ENCODE data around the gene KIAA1755.

Gene KIAA1755

DNA sequence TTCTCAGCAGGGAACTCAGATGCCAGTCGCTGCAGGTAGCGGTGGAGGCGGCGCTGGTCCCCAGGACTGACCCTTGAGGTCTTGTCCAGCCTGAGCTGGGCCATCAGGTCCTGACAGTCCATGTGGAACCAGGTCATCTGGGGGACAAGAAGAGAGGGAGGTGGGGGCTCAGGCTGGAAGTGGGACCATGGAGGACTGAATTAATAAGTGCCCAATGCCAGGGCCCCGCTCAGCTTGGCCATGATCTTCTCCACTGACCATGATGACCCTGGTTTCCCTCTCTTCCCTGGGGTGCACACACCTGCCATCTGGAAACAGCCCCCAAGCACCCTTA lies 47.0 kb downstream of the KIAA1755 start:
- no peak for DNase-seq
- in situ Hi-C loops (cut with MboI; ENCODE audit: low pct_unique_long_range_greater_than_20kb, low sequenced_read_pairs): no loop called here

DNA sequence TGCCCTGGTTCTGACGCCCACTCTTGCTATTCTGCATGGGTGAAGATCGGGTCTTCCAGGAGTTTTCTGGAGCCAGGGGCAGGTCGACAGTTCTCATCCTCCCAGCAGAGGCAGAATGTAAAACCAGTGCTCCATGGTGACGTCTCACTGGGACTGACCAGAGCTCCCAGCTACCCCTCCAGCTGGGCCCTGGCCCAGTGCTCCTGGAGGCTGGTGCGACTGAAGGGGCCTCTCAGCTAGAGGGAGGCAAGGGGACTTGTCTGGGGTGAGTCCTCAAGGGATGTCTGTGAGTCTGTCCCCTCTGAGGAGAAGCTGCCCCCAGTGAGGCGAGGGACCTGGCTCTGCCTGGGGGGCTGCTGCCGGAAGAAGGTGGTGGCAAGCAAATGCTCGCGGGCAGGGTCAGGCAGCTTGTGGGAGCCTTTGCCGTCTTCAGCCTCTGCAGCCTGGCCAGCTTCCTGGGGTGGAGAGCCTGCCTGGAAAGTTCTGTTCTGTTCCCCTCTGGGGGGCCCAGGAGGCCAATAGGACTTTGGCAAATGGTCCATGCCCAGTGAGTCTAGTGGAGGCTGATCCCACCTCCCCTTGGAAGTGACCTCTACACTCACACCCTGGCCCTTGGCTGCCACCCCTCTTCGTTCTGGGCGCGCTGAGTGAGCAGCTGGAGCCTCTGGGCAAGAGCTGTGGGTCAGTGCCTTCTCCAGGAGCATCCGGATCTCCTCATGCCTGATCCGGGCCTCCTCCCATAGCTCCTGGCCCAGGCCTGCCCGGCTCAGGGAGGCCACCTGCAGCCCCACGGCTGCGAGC lies 47.5 kb downstream of the KIAA1755 start:
- in situ Hi-C loops (cut with MboI; ENCODE audit: low pct_unique_long_range_greater_than_20kb, low sequenced_read_pairs): no loop called here
- DNase-seq: no peak

DNA sequence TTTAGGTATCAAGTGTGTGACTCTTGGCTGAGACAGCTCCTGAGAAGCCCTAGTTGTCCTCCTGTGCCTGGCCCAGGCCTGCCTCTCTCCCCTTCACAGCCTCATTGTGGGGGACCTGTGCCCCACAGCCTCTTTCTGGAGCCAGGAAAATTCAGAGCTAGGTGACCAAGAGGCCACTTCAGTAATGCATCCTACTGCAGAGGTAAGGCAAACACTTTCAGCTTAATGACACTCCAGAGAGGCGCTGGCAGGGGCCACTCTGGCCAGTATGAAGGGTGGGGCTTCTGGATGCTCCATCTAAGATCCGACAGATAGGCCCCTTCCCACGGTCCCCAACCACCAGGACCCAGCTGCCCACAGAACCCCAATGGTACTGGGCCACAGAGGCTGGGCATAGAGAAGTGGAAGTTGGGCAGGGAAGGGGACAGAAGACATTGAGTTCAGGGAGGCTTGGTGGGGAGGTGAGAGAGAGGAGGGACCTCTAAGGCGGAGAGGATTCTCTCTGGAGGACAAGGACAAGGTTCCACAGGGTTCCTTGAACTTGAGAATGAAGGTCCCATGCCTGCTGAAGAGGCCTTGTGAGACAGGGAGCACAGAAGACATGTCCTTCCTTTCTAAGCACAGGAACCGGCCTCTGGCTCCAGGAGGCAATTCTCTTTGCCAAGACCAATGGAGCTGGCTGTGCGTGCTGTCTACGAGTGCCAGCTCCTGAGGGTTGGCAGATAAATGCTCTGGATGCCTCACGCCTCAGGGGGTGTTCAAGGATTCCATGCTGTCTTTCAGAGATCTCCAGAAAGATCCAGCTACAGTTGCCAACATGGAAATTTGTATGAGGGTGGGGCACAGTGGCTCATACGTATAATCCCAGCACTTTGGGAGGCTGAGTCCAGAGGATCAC lies 49.1 kb downstream of the KIAA1755 start:
- in situ Hi-C loops (cut with MboI; ENCODE audit: low pct_unique_long_range_greater_than_20kb, low sequenced_read_pairs): no loop called here
- DNase-seq: no peak

DNA sequence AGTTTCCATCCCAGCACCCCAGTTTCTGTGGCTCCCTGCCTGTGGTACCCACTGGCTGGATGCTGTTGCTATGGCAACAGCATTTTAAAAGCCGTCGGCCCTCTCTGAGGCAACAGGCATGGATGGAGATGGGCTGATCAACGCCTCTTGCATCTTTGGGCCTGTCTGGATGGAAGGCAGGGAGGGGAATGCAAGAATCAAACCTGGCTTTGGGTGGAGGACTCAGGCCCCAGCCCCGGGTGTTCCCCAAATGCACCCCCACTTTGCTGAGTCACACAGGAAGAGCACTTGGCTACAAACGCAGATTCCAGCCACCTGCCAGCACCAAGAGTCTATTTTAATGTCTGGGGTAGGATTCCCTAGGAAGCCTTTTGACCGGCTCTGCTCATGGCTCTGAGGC lies 49.8 kb downstream of the KIAA1755 start:
- in situ Hi-C loops (cut with MboI; ENCODE audit: low pct_unique_long_range_greater_than_20kb, low sequenced_read_pairs): no loop called here
- no peak for DNase-seq

DNA sequence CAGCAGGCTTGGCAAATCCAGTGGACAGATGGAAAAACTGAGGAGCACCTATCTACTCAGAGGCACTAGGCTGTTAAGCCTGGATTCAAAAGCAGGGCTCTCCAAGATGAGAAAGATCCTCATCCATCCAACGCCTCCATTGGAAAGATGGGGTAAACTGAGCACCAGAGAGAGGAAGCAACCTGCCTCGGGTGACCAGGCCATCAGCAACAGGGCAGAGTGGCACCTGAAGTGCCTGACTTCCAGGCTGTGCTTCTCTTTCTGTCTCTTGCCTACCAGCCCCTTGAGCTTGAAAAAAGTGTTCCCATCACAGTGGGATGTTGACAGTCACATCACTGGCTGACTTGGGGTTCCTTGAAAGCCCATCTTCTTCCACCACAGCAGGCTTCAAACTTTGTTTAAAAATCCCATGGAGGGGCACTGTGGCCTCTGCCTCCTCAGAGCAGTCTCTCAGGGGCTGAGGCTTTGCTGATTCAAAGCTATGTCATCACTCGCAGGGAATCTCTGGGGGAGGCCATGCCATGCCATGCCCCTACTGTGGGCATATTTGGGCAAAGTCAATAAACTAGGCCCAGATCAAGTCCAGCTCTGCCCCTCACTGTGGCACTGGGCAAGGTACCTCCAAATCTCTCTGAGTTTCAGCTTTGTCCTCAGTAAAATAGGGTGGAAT lies 50.7 kb downstream of the KIAA1755 start:
- DNase-seq: no peak
- in situ Hi-C loops (cut with MboI; ENCODE audit: low pct_unique_long_range_greater_than_20kb, low sequenced_read_pairs): no loop called here

DNA sequence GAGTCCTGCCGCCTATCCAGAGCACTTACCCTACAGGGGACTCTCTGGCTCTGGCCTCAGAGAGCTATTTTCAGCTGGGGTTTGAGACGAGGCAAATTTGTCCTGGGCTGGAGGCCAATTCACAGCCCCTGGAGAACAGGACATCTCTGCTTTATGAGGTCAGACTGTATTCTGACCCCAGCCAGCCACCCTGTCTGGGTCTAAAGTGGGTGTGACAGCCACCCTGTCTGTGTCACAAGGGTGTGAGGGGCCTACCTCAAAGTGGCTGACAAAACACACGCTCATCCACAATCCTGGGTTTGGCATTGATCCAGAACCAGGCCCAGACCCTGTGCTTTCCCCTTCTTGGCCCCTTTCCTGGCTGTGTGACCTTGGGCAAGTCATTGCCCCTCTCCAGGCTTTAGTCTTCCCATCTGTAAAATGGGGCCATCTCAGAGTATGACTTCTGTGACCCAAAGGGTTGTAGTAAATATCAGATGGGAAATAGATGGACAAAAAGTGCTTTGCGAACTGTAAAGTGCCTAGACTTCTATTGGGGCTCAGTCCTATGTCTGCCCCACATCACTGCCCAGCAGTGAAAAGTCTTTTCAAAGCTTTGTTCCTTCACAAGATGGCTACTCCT lies 51.4 kb downstream of the KIAA1755 start:
- no peak for DNase-seq
- in situ Hi-C loops (cut with MboI; ENCODE audit: low pct_unique_long_range_greater_than_20kb, low sequenced_read_pairs): no loop called here

DNA sequence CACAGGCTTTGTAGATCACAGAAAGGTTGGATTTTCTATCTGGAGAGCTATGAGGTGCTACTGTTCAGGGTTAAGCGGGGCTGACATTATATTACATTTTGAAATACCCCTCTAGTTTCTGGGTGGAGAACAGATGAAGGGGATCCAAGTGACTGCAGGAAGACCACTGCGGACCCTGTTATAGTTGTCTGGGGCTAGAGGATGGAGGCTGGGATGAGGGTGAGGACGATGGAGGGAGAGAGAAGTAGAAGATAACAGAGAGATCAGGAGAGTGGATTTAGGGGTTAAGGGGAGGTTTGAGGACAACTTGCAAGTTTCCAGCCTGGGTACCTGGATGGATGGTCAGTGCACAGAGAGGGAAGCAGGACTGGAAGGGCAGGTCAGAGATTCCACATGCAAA lies 52.0 kb downstream of the KIAA1755 start:
- no peak for DNase-seq
- in situ Hi-C loops (cut with MboI; ENCODE audit: low pct_unique_long_range_greater_than_20kb, low sequenced_read_pairs): no loop called here

DNA sequence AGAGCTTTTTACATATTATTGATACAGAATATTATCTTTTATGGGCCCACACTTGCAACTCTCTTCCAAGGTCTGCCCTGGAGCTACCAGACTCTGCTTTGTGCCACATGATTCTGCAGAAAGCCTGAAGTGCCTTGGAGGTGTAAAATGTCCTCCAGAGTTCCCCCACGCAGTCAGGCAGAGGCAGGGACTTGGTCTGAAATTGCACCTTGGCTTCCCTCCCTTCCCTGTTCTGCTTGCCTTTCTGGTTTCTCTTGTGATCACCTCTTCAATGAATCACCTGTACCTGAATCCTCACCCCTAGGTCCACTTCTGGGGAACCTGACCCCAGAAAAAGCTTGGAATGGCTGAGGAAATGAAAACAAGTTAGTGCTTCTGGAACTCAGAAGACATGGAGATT lies 52.4 kb downstream of the KIAA1755 start:
- no peak for DNase-seq
- in situ Hi-C loops (cut with MboI; ENCODE audit: low pct_unique_long_range_greater_than_20kb, low sequenced_read_pairs): no loop called here

DNA sequence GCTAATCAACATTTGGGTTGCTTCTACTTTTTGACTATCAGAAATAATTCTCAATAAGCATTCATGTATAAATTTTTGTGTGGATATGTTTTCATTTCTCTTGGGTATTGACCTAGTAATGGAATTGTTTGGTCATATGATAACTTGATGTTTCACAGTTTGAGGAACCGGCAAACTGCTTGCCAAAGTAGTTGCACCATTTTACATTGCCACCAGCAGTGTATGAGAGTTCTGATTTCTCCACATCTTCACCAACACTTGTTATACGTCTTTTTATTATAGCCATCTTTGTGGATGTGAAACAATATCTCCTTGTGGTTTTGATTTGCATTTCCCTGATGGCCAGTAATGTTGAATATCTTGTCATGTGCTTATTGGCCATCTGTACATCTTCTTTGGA lies 52.9 kb downstream of the KIAA1755 start:
- no peak for DNase-seq
- in situ Hi-C loops (cut with MboI; ENCODE audit: low pct_unique_long_range_greater_than_20kb, low sequenced_read_pairs): no loop called here

DNA sequence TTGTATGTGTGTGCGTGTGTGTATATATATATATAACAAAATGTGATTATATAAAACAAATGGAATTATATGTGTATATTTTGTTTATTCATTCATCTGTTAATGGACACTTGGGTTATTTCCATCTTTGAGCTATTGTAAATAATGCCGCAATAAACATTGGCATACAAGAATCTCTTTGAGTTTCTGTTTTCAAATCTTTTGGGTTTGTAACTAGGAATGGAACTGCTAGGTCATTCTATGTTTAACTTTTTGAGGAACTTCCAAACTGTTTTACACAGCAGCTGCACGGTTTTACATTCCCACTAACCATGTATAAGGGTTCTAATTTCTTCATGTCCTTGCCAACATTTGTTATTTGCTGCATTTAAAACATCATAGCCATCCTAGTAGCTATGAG lies 55.5 kb downstream of the KIAA1755 start:
- in situ Hi-C loops (cut with MboI; ENCODE audit: low pct_unique_long_range_greater_than_20kb, low sequenced_read_pairs): no loop called here
- DNase-seq: no peak

DNA sequence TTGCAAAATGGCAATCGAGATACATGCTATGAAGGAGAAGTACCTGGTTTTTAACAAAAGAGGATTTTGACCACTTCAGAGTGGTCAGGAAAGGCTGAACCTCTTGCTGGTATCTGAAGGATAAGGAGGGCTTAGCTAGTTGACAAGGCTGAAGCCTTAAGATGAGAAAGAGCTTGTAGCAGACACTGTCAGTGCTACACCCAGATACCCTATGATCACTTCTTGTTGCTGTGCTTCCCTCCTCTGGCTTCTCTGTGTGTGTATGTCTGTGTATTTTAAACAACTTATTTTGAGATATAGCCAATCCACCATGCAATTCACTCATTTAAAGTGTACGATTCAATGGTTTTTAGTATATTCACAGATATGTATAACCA lies 56.6 kb downstream of the KIAA1755 start:
- DNase-seq: no peak
- in situ Hi-C loops (cut with MboI; ENCODE audit: low pct_unique_long_range_greater_than_20kb, low sequenced_read_pairs): no loop called here

DNA sequence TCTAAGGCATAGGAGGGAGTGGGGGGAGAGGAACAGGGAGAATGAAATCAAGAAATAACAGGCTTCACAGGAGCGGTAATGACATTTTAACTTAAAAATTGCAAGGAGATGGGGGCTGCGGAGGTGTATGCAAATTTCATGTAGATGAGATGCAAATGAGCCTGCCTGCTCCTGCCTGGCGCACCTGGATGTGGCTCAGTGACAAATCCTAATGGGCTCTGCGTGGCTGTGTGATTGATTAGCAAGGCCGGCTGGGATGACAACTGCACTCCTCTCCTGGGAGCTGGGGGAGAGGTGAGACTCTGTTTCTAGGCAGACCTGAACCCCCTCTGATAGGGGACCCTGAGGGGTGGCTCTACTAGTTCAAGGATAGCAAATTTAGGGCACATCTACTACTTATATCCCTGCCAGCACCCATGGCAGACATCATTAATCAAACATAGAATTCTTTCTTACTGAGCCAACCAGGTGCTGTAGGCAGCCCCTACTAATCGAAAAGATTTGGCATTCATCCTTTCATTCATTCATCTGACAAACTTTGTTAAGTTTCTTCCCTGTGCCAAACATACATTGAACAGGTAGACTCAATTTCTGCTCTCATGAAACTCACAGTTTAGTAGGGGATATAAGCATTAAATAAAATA lies 57.1 kb downstream of the KIAA1755 start:
- in situ Hi-C loops (cut with MboI; ENCODE audit: low pct_unique_long_range_greater_than_20kb, low sequenced_read_pairs): no loop called here
- no peak for DNase-seq

DNA sequence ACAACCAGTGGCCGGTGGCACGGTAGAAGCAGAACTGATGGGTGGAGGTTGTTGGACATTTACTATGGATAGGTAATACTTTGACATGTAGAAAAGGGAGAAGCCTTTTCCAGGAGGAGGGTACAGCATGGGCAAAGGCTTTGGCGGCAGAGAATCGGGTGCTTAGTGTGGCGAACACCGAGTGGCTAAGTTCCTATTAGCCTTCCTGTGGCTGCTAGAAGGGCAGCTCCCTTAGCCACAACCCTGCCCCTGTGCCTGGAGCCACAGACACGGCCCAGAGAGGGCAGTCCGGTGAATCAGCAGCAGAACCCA lies 57.6 kb downstream of the KIAA1755 start:
- in situ Hi-C loops (cut with MboI; ENCODE audit: low pct_unique_long_range_greater_than_20kb, low sequenced_read_pairs): no loop called here
- no peak for DNase-seq

DNA sequence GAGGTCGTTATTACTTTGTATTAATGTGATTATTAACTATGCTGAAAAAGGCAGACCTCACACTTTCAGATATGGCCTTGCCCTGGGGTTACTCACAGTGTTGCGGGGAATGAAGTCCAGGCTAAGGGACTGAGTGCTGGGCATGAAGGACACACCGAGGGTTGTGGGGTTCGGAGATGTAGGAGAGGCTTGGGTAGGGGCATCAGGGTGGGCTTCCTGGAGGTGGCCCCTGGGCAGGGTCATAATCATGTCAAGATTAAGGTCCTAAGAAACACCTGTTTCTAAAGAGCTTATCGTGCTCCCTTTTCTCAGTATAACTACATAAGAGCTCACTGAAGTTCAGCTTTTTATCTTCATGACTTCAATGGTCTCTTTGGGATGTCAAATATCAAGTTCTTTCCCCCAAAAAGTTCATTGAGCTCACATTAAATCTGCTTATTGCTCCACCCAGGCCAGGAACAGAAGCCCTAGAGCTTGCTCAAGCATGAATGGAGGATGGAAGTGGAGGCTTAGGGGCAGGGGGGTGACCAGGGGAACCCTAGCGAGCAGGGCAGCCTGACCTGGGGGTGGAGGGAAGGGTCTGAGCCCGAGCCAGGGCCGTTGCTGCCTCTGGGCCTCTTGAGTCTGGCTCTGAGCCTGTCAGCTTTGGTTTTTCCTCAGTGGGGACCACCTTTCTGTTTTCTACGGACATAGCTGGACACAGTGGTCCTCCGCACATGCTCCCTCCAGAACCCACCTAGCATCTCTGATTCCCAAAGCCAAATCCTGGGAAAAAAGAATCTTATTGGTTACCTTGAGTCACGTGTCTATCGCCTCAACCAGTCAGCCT lies 58.2 kb downstream of the KIAA1755 start:
- in situ Hi-C loops (cut with MboI; ENCODE audit: low pct_unique_long_range_greater_than_20kb, low sequenced_read_pairs): no loop called here
- DNase-seq: no peak

DNA sequence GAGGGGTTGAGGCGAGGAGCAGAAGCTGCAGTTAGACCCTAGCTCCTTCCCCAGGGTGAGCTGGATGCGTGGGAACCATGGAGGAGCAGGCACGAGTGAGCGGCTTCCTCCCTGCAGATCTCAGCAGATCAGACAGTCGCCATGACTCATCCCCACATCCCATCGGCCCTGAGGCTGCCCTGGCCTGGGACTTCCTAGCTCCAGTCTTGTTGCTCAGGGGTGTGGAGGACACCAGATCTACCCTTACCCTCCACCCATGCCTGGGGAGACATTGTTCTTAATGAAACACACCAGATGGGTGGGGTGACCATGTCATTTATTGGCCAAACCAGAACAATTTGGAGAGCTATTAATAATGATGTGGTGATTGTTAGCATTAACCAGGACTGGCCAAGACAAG lies 59.2 kb downstream of the KIAA1755 start:
- in situ Hi-C loops (cut with MboI; ENCODE audit: low pct_unique_long_range_greater_than_20kb, low sequenced_read_pairs): no loop called here

DNA sequence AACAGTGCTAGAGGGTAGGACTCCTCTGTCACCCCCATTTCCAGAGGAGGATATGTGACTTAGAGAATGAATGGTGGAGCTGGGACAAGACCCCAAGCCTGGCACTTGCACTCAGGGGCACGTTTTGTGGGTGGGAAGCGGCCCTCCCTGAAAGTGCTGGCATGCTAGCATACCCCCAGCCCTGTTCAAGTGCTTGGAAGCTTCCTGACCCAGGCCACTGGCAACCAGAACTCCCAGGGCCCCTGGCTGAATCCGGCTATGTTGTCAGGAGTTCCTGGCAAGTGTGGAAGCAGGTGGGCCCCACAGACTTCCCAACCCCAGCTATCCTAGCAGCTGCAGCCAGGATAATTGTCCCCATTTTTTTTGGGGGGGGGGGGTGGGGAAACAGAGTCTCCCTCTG lies 59.9 kb downstream of the KIAA1755 start:
- in situ Hi-C loops (cut with MboI; ENCODE audit: low pct_unique_long_range_greater_than_20kb, low sequenced_read_pairs): no loop called here
- no peak for DNase-seq

More for the DNA sequence above, 59.2 kb downstream of the KIAA1755 start:
- DNase-seq: no peak

DNA sequence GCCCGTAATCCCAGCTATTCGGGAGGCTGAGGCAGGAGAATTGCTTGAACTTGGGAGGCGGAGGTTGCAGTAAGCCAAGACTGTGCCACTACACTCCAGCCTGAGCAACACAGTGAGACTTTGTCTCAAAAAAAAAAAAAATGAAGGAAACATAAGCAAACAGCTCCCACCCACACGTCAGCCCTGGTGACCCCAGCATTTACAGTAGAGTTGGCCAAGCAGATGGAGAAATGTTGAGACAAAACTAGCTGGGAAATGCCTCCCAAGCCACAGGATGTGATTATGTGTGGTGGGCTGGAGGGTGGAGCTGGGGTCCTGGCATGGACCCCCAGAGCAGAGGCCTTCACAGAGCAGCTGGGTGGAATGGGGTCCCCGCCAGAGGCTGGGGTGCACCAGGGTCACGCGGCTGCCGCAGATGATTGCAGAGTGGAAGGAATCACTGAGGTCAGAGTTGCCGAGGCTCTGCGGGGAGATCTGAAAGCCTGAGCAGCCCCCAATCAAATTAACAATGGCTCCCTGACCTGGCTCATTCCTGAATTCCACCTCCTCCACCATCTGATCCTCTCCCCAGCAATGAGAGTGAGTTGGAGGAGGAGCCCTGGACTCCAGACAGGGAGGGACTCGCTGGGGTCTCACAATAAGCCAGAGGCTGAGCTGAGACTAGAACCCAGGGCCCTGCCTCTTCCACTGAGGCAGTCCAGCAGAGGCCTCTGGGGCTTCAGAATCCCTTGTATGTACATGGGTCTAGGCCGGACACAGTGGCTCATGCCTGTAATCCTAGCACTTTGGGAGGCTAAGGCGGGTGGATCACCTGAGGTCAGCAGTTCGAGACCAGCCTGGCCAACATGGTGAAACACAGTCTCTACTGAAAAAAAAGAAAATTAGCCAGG lies 60.8 kb downstream of the KIAA1755 start:
- in situ Hi-C loops (cut with MboI; ENCODE audit: low pct_unique_long_range_greater_than_20kb, low sequenced_read_pairs): no loop called here
- DNase-seq: no peak
